Right ventricle myocardium inferior (tissue), 1 donor: Measurements from ENCODE around the gene NLGN1. TPM values are rescaled to one million over a fixed set of nuclear protein-coding genes. Genes with fewer than 3 reads are reported as not detected.
A peak's percentile ranks its signal among the peaks of the same experiment; 100 is the strongest.
"Not testable (repeated sequence)": the region's sequence is repeated elsewhere in the genome, so short reads cannot be mapped to it uniquely, and the experiment has no call there.

Experiments used
- ATAC-seq: fragments of 200-7000 bp; cut with Tn5 transposase; one replicate; pipeline ENCODE4 v1.9.1; 2020; ENCODE audit warnings: mild to moderate bottlenecking, moderate library complexity
- DNase-seq: peaks from one replicate; pipeline ENCODE4 v3.0.0; 2021; ENCODE audit errors: missing footprints
- intact Hi-C: fragments of 100-400 bp; cut with DNase I; formaldehyde crosslinking; loops from one replicate; pipeline ENCODE4 v1.11.0; 2022
- total RNA-seq: library from RNA; stranded (reverse); fragmentation: NEBNext Ultra II Directional; extraction: Animal tissue kit (Norgen Biotek cat#: 25700); gene quantifications from one replicate; pipeline ENCODE4 v1.2.1, GENCODE V29; 2021
- donor health status: DM: no; HTN: yes; CAD: no; lungs with severe emphysema.

The NLGN1 gene
- total RNA-seq, 1 donor from 2014 or later = 8.0 TPM

DNA sequence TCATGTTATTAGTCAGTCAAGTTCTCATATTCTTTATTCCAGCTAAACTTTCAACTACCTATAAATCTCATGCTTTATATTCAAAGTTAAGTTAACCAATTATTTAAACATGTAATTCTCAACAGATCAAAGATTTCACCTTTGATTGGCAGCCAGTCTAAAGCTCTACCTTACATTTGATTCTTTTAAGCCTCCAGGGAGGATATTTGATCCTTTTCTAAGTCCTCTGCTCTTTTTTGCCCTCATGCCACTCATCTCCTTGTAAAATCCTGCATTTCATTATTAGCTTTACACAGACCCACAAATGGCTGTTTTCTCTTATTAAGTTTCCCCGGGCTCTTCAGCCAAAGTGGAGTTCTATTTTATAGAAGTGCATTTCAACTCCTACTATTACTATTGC, 134.1 kb downstream of the NLGN1 start:
- intact Hi-C loops = no loop called here
- no peak for DNase-seq
- ATAC-seq = no peak

DNA sequence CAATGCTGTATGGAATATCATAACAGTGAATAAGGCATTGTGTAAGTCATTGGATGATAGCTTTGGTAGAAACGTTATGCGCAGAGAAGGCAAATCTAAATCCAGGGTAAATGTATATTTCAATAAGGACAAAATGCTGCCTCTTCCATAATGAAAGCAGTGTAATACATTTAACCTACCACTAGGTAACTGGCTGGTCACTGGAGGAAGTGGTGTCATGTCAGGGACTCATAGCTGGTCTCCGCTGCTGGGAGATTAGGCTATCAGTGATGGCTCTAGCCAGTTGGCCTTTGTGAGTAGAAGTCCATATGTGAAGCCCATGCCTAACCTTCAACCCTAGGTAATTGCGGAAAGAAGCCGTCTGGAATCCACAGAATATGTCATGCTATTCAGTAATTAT, 140.9 kb downstream of the NLGN1 start:
- DNase-seq = no peak
- no peak for ATAC-seq
- intact Hi-C loops = no loop called here

DNA sequence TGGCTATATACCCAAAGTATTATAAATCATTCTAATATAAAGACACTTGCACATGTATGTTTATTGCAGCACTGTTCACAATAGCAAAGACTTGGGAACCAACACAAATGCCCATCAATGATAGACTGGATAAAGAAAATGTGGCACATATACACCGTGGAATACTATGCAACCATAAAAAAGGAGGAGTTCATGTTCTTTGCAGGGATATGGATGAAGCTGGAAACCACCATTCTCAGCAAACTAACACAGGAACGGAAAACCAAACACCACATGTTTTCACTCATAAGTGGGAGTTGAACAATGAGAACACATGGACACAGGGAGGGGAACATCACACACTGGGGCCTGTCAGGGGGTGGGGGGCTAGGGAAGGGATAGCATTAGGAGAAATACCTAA, 148.0 kb downstream of the NLGN1 start:
- intact Hi-C loops, DNase-seq: not testable (repeated sequence)

DNA sequence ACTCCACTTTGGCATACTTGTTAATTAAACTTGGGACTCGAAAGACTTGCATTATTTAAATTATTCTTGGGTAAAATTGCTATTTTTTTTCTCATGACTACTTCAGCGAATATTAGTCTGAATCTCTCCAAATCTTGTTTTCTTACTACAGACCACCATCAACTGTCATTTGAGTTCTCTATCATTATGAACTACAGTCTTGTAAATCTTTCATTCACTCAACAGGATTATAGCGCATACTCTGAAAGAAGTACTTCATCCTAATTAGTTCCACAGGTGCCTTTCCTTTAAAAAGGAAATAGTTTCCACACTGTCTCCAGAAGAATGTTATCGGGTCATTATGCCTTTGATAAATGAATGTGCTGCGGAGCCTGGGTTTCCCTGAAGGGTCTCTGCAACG, 149.5 kb downstream of the NLGN1 start:
- intact Hi-C loops = no loop called here
- ATAC-seq (no peak), DNase-seq (no peak)

More for the DNA sequence above, 148.0 kb downstream of the NLGN1 start:
- not testable (repeated sequence) for ATAC-seq

DNA sequence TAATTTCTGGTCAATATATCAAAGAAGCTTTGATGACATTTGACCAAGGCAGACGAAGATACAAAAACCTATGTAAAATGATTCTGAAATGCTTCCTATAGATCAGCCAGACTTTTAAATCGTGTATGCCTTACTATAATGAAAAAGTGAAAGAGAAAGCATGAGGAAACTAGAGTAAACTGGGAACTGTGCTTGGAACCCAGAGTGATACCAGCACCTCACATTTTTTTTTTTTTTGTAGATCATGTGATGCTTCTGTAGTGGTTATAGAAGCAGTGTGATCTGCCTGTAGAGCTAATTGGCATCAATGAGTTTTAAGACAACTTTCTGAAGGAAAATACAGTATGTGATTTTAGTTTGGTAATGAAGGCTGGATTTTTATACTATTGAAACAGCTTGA, 150.7 kb downstream of the NLGN1 start:
- intact Hi-C loops = no loop called here
- DNase-seq = no peak

DNA sequence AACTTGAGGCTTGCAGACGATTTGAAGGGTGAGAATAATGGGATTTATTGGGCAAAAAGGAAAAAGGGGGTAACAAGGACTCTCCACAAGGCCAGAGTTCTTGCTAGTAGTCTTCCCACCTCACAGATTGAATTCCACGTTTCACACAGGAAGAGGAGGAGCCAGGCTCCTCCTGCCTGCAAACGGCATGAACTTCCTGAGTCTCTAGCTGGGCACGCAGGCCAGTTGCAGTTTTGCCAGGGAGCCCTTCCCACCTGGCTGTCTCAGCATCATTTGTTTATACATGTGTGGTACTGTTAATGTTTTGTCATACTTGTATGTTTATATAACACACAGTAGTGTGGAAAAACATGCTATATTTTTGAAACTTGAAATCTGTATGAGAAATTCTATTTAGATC, 155.0 kb downstream of the NLGN1 start:
- intact Hi-C loops = loop anchor here (2.0 to 10.0 kb wide), 4 partner anchors 142 to 745 kb away; partner anchors contain the start of gene NLGN1
- DNase-seq = no peak
- no peak for ATAC-seq

More for the DNA sequence above, 150.7 kb downstream of the NLGN1 start:
- no peak for ATAC-seq

DNA sequence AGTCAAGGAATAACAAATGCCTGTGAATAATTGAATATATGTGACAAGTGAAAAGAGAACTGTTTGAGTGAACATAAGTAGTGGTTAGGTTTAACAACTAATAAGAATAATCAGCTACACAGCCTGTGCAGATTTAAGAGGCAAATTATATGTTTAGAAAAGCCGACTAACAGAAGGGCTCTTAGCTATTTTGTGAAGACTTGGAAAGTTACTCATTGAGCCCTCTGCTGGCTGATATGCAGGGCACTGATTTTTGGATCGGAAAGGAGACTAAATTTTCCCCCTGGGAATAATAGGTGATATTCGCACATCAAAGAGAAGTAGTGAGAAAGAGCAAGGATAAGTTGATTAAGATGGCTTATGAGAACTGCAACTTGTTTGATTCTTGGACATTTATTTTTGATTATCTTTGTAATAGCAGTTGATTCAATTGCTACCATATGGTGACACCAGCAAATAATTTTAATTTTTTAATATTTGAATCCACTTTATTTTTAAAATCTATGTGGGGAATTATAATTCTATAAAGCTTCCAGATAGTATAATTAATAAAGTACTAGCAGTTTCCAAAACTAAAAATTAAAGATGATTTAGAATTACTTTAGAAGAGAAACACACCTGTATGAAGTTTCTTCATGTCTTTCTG, 156.2 kb downstream of the NLGN1 start:
- intact Hi-C loops = loop anchor here (2.0 to 10.0 kb wide), 4 partner anchors 143 to 746 kb away; partner anchors contain the start of gene NLGN1
- no peak for ATAC-seq

DNA sequence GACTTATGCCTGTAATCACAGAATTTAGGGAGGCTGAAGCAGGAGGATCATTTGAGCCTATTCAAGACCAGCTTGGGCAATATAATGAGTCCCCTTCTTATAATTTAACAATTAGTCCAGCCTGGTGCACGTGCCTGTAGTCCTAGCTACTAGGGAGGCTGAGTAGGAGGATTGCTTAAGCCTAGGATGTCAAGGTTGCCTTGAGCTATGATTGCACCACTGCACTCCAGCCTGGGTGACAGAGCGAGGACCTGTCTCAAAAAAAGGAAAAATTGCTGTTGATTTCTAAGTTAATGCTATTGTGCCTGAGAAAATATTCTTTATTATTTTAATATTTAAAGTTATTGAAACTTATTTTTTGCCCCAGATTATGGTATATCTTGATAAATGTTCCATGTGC, 159.0 kb downstream of the NLGN1 start:
- ATAC-seq (no peak), DNase-seq (no peak)
- intact Hi-C loops = loop anchor here (10.0 kb wide), 1 partner anchor 572 kb away; no protein-coding TSS in a partner anchor

More for the DNA sequence above, 156.2 kb downstream of the NLGN1 start:
- DNase-seq = no peak

DNA sequence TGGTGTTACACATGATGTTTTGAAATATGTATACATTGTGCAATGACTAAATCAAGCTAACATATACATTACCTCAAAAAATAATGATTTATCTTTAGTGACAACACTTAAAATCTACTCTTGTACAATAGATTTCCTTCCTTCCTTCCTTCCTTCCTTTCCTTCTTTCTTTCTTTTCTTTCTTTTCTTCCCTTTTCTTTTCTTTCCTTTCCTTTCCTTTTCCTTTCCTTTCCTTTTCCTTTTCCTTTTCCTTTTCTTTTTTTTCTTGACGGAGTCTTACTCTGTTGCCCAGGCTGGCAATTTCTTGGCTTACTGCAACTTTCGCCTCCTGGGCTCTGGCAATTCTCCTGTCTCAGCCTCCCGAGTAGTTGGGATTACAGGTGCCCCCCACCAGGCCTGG, 170.5 kb downstream of the NLGN1 start:
- DNase-seq = no peak
- no peak for ATAC-seq
- intact Hi-C loops = no loop called here

DNA sequence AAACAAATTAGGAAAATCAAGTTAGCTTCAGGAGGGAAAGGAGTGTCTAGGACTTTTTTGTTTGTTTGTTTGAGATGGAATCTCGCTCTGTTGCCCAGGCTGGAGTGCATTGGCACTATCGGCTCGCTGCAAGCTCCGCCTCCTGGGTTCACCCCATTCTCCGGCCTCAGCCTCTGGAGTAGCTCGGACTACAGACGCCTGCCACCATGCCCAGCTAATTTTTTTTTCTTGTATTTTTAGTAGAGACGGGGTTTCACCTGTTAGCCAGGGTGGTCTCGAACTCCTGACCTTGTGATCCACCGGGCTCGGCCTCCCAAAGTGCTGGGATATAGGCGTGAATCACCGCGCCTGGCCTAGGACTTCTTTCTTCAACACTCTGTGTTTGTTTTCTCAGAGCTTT, 171.1 kb downstream of the NLGN1 start:
- intact Hi-C loops = no loop called here
- ATAC-seq (no peak), DNase-seq (no peak)

DNA sequence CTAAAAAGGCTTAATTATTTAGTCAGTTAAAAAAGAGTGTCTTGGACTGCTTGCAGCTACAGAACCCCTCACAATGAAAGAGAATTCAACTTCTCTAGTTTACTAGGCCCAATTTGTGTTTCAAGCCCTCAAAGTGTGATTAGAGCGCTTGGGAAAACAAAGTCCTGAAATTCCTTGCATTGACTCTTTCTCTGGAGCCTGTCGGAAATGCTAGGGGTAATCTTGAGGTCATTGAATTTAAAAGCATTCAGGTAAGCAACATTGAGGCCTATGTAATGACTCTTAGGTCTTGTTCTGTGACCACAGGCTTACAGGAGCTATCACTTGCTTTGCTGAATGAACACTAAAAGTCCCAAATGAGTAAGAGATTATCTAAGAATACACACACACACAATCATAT, 186.0 kb downstream of the NLGN1 start:
- DNase-seq (no peak), ATAC-seq (no peak)
- intact Hi-C loops = no loop called here

DNA sequence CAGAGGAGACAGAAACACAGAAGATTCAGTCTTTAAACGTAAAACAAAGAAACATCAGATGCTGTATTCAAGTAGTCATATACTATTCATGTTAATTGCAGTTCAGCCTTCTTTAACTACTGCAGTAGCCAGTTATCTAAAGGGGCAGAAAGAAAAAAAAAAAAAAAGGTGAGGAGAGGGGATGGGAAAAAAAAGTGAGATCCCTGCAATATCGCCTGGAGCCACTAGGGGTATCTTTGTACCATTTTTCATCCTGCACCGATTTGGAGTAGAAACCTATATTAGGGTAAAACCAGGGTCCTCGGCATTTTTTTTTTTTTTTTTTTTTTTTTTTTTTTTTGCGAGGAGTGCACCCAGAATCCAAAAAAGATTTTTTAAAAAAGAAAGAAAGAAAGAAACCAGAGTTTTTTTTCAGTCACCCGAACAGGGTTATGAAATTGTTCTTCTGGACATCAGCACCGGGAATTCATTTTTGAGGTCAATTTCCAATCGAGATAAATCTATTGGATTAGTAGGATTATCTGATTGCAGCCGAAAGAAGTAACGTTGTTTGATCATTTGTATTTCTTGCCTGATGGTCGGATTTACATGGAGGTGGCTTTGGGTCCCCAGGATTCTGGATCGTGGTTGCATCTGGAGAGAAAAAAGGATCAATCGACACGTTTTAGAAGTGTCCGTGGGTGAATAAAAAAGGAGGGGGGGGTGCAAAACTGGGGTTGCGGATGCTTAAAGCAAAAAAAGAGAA, 186.7 kb downstream of the NLGN1 start:
- intact Hi-C loops = loop anchor here (2.0 kb wide), 1 partner anchor 331 kb away; no protein-coding TSS in a partner anchor
- ATAC-seq = peak; percentile 44
- no peak for DNase-seq

DNA sequence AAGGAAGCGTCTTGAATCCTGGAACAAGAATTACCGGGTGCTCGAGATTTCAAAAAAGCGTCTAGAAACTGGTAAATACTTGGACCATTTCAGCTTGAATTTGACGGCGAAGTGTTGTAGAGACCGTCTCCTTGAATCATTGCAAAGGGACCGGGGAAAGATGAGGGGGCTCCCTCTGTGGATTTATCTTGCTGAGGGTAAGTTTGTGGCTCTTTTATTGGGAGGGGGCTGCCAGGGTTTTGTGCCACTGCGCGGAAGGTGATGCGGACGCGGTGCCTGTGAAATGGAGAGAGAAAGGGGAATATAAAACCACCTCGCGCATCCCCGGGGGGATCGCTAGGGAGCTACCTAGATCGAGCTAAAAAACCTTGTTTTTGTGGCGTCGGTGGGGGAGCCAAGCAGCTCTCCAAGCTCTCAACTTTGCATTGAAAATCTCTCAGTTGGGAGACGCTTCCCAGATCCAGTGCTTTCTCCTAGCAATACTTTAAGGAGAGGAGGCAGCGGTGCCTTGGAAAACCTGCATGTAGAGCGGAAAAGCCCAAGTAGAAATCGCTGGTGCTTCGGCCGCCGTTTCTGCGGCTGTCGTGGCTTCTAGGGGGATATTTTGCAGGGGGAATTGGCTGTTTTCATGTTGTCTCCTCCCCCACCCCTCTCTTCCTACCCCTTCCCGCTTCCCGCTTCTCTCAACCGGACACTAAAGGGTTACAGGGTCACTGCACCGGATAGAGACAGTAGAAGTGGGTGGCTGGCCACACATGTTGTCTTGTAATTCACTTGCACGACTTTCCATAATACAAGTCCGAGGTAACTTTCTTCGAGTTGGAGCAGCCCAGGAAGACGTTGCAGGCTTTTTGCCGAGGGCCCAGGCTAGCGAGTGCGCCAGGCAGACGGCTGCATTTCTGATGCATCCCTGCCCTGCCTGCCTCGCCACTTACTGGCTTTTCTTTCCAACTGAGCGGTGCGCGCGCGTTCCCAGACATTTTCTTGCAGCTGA, 187.6 kb downstream of the NLGN1 start:
- no peak for DNase-seq
- intact Hi-C loops = loop anchor here (2.0 kb wide), 1 partner anchor 330 kb away; no protein-coding TSS in a partner anchor
- peak; percentile 60 for ATAC-seq

DNA sequence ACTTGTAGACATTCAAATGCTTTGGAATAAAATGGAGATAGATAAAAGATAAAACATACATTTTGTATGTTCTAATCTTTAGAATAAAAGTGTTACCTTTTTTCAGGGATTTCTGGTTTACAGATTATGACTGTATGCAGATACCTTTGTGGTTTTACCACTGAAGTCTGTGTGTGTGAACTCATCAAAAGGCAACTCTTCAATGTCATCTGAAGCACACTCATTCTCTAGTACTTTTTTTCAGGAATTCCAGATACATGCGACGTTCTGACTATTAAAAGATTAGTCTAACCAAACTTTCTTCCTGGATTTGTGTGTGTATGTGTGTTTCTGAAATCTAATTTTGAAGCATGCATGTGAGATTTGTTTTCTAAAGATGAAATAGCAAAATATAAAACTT, 188.6 kb downstream of the NLGN1 start:
- DNase-seq (no peak), ATAC-seq (no peak)
- intact Hi-C loops = no loop called here

DNA sequence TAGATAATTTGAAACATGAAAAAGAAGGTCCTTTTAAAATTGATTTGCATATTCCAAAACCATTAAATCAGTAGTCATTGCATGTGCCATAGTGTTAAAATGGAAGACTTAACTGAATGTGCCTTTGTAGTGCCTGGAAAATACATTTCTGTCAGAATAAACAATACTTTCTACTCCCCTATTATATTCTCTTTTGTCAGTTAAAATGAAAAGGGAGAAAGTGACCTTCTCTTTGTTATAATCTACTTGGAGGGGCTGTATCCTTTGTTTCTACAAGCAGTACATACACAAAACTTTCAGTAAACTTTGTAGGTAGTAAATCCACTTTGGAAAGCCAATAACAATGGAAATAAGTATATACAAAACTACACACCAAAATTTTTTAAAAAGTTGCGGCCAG, 189.5 kb downstream of the NLGN1 start:
- intact Hi-C loops = no loop called here
- no peak for DNase-seq
- ATAC-seq = no peak

DNA sequence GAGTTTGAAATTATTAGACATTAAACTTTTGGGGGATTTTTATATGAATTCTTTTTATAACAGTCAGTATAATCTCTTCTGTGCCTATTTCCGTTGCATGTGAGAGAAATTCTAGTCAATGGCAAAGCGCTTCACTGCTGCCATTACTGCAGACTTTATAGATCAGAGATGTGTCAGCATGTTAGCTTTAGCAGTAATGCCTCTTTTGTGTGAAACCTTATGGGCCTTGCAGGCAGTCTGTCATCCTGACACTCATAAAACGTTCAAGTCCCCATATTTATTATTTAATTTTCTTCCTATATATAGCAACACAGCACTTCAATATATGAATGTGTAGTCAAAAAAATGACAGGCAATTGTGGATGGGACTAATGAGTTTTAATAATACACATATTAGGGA, 191.0 kb downstream of the NLGN1 start:
- DNase-seq = no peak
- intact Hi-C loops = no loop called here
- no peak for ATAC-seq

DNA sequence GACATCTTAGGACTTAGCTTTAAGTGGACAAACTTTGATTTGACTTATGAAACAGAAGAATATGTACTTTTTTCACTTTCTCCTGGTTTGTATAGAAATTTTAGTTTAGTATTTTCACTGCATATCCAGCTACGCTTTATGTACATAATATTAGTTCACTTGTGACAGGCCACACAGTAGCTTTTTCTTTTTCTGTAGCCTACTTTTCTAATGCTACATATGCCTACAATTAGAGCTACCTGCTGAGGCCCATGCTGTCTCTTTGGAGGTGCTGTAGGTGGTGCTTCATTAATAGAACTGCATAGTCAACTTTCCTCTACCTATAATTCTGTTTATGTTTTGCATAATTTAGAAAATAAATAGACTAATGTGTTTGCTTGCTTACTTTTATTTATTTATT, 191.6 kb downstream of the NLGN1 start:
- ATAC-seq = no peak
- intact Hi-C loops = no loop called here
- no peak for DNase-seq

DNA sequence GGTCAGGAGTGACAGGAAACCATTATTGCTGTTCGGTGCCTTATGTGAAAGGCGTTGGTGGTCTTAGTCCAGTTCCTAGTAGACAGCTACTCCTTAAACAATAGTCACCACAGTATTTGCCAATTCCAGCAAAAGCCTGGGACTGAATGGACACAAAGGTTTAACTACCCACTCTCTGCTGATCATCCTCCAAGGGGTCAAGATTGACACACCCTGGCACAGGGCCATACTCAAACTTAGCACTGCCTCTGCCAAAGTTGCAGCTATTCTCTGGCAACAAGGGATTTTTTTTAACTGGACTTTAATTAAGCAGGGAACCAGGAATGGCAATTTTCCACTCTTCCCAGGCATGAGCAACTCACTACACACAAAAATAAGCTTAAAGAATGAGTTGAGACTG, 193.9 kb downstream of the NLGN1 start:
- no peak for DNase-seq
- intact Hi-C loops = no loop called here
- ATAC-seq = no peak

DNA sequence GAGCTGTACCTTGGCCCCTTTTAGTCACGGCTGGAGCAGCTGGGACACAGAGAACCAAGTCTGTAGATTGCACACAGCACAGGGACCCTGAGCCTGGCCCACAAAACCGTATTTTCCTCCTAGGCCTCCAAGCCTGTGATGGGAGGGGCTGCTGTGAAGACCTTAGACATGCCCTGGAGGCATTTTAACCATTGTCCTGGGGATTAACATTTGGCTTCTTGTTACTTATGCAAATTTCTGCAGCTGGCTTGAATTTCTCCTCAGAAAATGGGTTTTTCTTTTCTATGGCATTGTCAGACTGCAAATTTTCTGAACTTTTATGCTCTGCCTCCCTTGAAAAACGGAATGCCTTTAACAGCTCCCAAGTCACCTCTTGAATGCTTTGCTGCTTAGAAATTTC, 197.3 kb downstream of the NLGN1 start:
- intact Hi-C loops, ATAC-seq, DNase-seq: not testable (repeated sequence)
